MM.1S (cell line): ENCODE data around the gene SLC26A4.

Source experiments
- DNase-seq: peaks from one replicate; pipeline ENCODE4 v3.0.0-alpha.2; 2015
- H2AFZ ChIP-seq: fragments of 300-600 bp; sonication (generic); 2 replicates; pipeline ENCODE4 v1.6.0; 2016; ENCODE audit warnings: antibody characterized with exemption, low read length
- H3F3A ChIP-seq: fragments of 300-600 bp; sonication (generic); 2 replicates; pipeline ENCODE4 v1.6.1; 2016; ENCODE audit warnings: mild to moderate bottlenecking, antibody characterized with exemption, low read length, moderate library complexity, mixed read lengths; ENCODE audit not compliant: insufficient read depth
- H3K27ac ChIP-seq: fragments of 300-600 bp; sonication (generic); 2 replicates; pipeline ENCODE4 v1.5.1; 2016; ENCODE audit warnings: mild to moderate bottlenecking, low read length
- H3K27me3 ChIP-seq: fragments of 300-600 bp; sonication (generic); replicated peaks from 2 replicates; pipeline ENCODE4 v1.6.0; 2016; ENCODE audit warnings: low read length; ENCODE audit not compliant: insufficient read depth
- H3K36me3 ChIP-seq: fragments of 300-600 bp; sonication (generic); replicated peaks from 2 replicates; pipeline ENCODE4 v1.6.1; 2016; ENCODE audit warnings: mild to moderate bottlenecking, low read length, mixed read lengths; ENCODE audit not compliant: insufficient read depth
- H3K4me1 ChIP-seq: fragments of 300-600 bp; sonication (generic); 2 replicates; pipeline ENCODE4 v1.6.1; 2016; ENCODE audit warnings: low read length, mixed read lengths
- H3K4me2 ChIP-seq: fragments of 300-600 bp; sonication (generic); 2 replicates; pipeline ENCODE4 v1.6.0; 2016; ENCODE audit warnings: low read depth, low read length
- H3K4me3 ChIP-seq: fragments of 300-600 bp; sonication (generic); 2 replicates; pipeline ENCODE4 v1.5.1; 2016; ENCODE audit warnings: low read length, mixed read lengths
- H3K79me2 ChIP-seq: fragments of 300-600 bp; sonication (generic); 2 replicates; pipeline ENCODE4 v1.6.1; 2016; ENCODE audit warnings: mixed run types, low read length, mixed read lengths
- H3K9ac ChIP-seq: fragments of 300-600 bp; sonication (generic); 2 replicates; pipeline ENCODE4 v1.6.1; 2016; ENCODE audit warnings: low read length, mixed read lengths
- H3K9me2 ChIP-seq: fragments of 300-600 bp; sonication (generic); replicated peaks from 2 replicates; pipeline ENCODE4 v1.6.1; 2016; ENCODE audit warnings: mild to moderate bottlenecking, low read length, mixed read lengths; ENCODE audit not compliant: insufficient read depth
- H3K9me3 ChIP-seq: fragments of 300-600 bp; sonication (generic); replicated peaks from 2 replicates; pipeline ENCODE4 v1.6.1; 2016; ENCODE audit warnings: mild to moderate bottlenecking, low read length, mixed read lengths; ENCODE audit not compliant: insufficient read depth
- H4K20me1 ChIP-seq: fragments of 300-600 bp; sonication (generic); 2 replicates; pipeline ENCODE4 v1.6.1; 2016; ENCODE audit warnings: mild to moderate bottlenecking, low read length, moderate library complexity, mixed read lengths; ENCODE audit not compliant: insufficient read depth
- EZH2 ChIP-seq: fragments of 300-600 bp; sonication (generic); optimal IDR thresholded peaks from 2 replicates; pipeline ENCODE3; 2017; ENCODE audit warnings: low read depth, mild to moderate bottlenecking, antibody characterized with exemption, low read length, mixed read lengths
- EZH2phosphoT487 ChIP-seq: fragments of 300-600 bp; sonication (generic); IDR thresholded peaks from 2 replicates; pipeline ENCODE4 v1.6.1; 2018; ENCODE audit warnings: antibody characterized with exemption, low read length
- TF ChIP-seq, protein P1 (sequence below): fragments of 300-600 bp; sonication (generic); IDR thresholded peaks from 2 replicates; pipeline ENCODE4 v1.5.1; 2016; ENCODE audit warnings: antibody characterized with exemption, low read length, mixed read lengths

The SLC26A4 gene

GRCh38 chr7:107676249-107676648 lies 15.6 kb downstream of the SLC26A4 start:
- Histone ChIP-seq H3F3A (no peaks in the 10 kb centered on the region), H3K9me3 (no peaks in the 10 kb centered on the region), H3K79me2 (no peaks in the 10 kb centered on the region), H3K4me3 (no peak overlapping the region), H3K4me2 (no peak overlapping the region), H3K27ac (no peak overlapping the region), H4K20me1 (no peaks in the 10 kb centered on the region), H3K9ac (no peak overlapping the region), H3K27me3 (no peaks in the 10 kb centered on the region), H3K9me2 (no peaks in the 10 kb centered on the region), H3K4me1 (no peaks in the 10 kb centered on the region), H2AFZ (no peak overlapping the region), H3K36me3 (no peaks in the 10 kb centered on the region)
- no peak for DNase-seq
- TF ChIP-seq, protein P1, sequence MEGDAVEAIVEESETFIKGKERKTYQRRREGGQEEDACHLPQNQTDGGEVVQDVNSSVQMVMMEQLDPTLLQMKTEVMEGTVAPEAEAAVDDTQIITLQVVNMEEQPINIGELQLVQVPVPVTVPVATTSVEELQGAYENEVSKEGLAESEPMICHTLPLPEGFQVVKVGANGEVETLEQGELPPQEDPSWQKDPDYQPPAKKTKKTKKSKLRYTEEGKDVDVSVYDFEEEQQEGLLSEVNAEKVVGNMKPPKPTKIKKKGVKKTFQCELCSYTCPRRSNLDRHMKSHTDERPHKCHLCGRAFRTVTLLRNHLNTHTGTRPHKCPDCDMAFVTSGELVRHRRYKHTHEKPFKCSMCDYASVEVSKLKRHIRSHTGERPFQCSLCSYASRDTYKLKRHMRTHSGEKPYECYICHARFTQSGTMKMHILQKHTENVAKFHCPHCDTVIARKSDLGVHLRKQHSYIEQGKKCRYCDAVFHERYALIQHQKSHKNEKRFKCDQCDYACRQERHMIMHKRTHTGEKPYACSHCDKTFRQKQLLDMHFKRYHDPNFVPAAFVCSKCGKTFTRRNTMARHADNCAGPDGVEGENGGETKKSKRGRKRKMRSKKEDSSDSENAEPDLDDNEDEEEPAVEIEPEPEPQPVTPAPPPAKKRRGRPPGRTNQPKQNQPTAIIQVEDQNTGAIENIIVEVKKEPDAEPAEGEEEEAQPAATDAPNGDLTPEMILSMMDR, result no peak
- no peak for TF ChIP-seq EZH2phosphoT487
- TF ChIP-seq EZH2, result no peak

DNA sequence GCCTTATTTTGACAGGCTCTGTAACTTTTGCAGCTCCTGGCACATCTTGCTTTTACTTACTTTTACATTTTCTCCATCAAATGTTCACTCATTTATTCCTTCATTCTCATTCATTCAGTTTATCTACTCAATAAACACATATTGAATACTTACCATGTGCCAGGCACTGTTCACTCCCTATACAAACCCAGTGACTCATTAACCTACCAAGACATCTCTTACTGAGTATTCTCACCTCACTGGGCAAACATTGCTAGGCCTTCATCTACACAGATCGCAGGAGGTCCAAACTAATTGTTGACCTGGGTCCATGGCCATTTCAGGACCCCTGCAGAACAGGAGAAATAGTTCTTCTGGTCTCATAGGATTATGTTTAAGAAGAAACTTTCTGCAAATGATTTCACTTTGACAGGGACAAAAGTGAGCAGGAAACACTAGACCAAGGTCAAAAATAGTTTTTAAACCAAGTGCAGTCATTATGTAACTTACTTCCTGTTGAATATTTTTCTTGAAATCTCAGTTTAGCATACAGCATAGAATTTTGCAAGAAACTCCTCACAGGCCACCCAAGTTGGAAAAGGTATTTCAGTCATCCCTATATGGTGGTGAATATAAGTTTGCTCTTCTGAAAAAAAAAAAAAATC lies 17.6 kb downstream of the SLC26A4 start:
- no peak for TF ChIP-seq EZH2phosphoT487
- TF ChIP-seq EZH2, result no peak
- TF ChIP-seq, protein P1, result no peak
- H3K9me3 ChIP-seq, result no peaks in the 10 kb centered on the region
- no peaks in the 10 kb centered on the region for H3K79me2 ChIP-seq
- H3K4me1 ChIP-seq, result no peaks in the 10 kb centered on the region
- H4K20me1 ChIP-seq, result no peaks in the 10 kb centered on the region
- H3K9me2 ChIP-seq, result no peaks in the 10 kb centered on the region
- H3K4me3 ChIP-seq, result no peak overlapping the region
- no peak overlapping the region for H3K9ac ChIP-seq
- H3K36me3 ChIP-seq, result no peaks in the 10 kb centered on the region
- H3F3A ChIP-seq, result no peaks in the 10 kb centered on the region
- DNase-seq, result no peak
- H3K27me3 ChIP-seq, result no peaks in the 10 kb centered on the region
- no peak overlapping the region for H3K4me2 ChIP-seq
- H2AFZ ChIP-seq, result no peak overlapping the region
- no peak overlapping the region for H3K27ac ChIP-seq

GRCh38 chr7:107680478-107680877 lies 19.9 kb downstream of the SLC26A4 start:
- Histone ChIP-seq H3K4me2 (no peak overlapping the region), H3K9me3 (no peaks in the 10 kb centered on the region), H4K20me1 (no peaks in the 10 kb centered on the region), H3K27me3 (no peaks in the 10 kb centered on the region), H3K4me3 (no peak overlapping the region), H3K79me2 (no peaks in the 10 kb centered on the region), H3K4me1 (no peaks in the 10 kb centered on the region), H3K9me2 (no peaks in the 10 kb centered on the region), H3K27ac (no peak overlapping the region), H2AFZ (no peak overlapping the region), H3K9ac (no peak overlapping the region), H3K36me3 (no peaks in the 10 kb centered on the region), H3F3A (no peaks in the 10 kb centered on the region)
- TF ChIP-seq EZH2 (no peak), EZH2phosphoT487 (no peak)
- TF ChIP-seq, protein P1, result no peak
- DNase-seq, result no peak
